ENCODE measurements around the gene GATA1. TPM values are rescaled to one million over a fixed set of nuclear protein-coding genes. Genes with fewer than 3 reads are reported as not detected.
A peak's percentile ranks its signal among the peaks of the same experiment; 100 is the strongest.

Gene GATA1
- total RNA-seq, 1 donor: not detected

- TF ChIP-seq, protein P1, sequence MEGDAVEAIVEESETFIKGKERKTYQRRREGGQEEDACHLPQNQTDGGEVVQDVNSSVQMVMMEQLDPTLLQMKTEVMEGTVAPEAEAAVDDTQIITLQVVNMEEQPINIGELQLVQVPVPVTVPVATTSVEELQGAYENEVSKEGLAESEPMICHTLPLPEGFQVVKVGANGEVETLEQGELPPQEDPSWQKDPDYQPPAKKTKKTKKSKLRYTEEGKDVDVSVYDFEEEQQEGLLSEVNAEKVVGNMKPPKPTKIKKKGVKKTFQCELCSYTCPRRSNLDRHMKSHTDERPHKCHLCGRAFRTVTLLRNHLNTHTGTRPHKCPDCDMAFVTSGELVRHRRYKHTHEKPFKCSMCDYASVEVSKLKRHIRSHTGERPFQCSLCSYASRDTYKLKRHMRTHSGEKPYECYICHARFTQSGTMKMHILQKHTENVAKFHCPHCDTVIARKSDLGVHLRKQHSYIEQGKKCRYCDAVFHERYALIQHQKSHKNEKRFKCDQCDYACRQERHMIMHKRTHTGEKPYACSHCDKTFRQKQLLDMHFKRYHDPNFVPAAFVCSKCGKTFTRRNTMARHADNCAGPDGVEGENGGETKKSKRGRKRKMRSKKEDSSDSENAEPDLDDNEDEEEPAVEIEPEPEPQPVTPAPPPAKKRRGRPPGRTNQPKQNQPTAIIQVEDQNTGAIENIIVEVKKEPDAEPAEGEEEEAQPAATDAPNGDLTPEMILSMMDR (IDR thresholded peaks at IDR 0.05; ENCODE audit: insufficient read depth, low read depth, low read length): no peak
- H3K4me3 ChIP-seq (ENCODE audit: low read depth, low read length): no peak overlapping the region
- DNase-seq (ENCODE audit: low read depth): no peak
Observed at GRCh38 chrX:48793935-48794334, 7.5 kb downstream of the GATA1 start.

DNA sequence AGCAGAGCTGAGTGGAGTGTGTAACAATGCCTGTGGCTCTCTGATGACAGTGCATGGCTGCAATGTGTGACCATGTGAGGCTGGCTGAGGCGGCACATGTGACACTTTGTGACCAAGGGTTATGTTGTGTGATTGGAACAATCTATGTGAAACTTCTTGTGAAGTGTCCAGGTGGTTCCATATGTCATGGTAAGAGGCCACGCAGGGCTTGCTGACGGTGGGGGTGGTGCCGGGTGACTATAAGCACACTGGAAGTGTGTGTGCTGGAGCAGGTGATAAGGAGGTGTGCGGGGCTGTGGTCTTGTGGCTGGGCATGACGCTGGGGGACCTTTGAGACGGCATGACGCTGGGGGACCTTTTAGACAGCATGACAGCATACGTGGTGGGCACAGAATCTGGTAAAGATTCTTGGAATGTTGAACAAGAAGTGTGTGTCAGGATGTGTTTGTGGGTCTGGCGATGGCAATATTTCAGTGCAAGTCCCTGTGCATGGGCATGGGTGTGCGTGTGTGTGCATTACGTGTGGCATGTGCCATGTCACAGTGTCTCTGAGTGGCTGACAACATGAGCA is 8.0 kb downstream of the GATA1 start:
- no peak overlapping the region for H3K4me3 ChIP-seq (ENCODE audit: low read depth, low read length)
- no peak for DNase-seq (ENCODE audit: low read depth)
- TF ChIP-seq, protein P1 (IDR thresholded peaks at IDR 0.05; ENCODE audit: insufficient read depth, low read depth, low read length): no peak

DNA sequence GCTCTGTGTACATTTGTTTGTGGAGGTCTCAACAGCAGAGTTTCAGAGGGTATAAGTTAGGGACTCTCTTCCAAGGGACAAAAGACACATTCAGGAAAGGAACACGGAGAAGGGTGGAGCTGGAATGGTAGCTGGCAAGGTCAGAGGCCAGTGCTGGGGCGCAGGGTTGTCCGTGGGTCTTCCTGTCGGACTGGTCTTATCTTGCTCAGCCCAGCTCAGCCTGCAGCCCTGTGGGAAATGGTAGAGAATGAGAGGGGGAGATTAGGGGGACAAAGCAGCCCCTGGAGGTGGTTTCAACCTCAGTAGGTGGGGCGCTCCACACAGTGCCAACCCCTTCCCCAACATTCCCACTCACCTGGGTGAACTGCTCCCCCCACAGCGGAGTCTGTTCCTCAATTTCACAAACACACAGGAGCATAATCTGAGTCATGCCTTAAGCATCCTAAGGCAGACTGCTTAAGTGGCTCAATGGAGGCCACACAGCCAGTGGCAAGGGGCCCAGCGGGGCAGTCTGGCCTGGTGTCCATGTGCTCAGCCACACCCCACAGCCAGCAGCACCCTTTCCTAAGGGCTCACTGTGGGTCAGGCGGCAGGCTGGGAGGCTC is 8.6 kb downstream of the GATA1 start:
- TF ChIP-seq, protein P1 (IDR thresholded peaks at IDR 0.05; ENCODE audit: insufficient read depth, low read depth, low read length): no peak
- no peak overlapping the region for H3K4me3 ChIP-seq (ENCODE audit: low read depth, low read length)
- DNase-seq (ENCODE audit: low read depth): peak; percentile 69

DNA sequence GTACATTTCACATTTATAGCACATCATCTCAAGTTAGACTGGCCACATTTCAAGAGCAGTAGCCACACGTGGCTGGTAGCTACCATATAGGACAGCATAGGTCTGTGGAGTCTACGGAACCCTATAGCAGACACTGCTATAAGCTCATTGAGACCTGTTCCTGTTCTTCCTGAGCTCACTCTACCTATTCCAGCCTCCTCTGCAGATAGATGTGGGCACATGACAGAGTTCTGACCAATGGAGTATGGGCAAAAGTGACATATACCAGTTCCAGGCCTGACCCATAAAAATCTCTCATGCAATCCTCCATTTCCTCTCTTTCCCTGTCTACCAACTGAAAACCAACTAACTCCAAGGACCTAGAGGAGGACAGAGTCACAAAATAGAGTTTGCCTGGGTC is 11.9 kb downstream of the GATA1 start:
- TF ChIP-seq, protein P1 (IDR thresholded peaks at IDR 0.05; ENCODE audit: insufficient read depth, low read depth, low read length): no peak
- H3K4me3 ChIP-seq (ENCODE audit: low read depth, low read length): no peak overlapping the region
- DNase-seq (ENCODE audit: low read depth): no peak

- peak overlapping the region; percentile 74 for H3K4me3 ChIP-seq (ENCODE audit: low read depth, low read length)
- TF ChIP-seq, protein P1 (IDR thresholded peaks at IDR 0.05; ENCODE audit: insufficient read depth, low read depth, low read length): no peak
- no peak for DNase-seq (ENCODE audit: low read depth)
Observed at GRCh38 chrX:48800574-48801279, 14.3 kb downstream of the GATA1 start.

GRCh38 chrX:48801280-48802088 is 15.1 kb downstream of the GATA1 start, which contains the start of gene HDAC6:
Gene HDAC6, plus strand, starts transcription at chrX:48802067. Its CDS starts 626 bp downstream, at chrX:48802693.
- TF ChIP-seq, protein P1 (IDR thresholded peaks at IDR 0.05; ENCODE audit: insufficient read depth, low read depth, low read length): no peak
- DNase-seq (ENCODE audit: low read depth): peak; percentile 99

More at GRCh38 chrX:48801280-48802088, 15.1 kb downstream of the GATA1 start, which contains the start of gene HDAC6:
- H3K4me3 ChIP-seq (ENCODE audit: low read depth, low read length): peak within 1 kb of the TSS; percentile 76

Measured in fibroblast of villous mesenchyme (primary cell).